MM.1S (cell line): Measurements from ENCODE around the gene TMEM132D.

Experiments
- DNase-seq: peaks from one replicate; pipeline ENCODE4 v3.0.0-alpha.2; 2015
- H2AFZ ChIP-seq: fragments of 300-600 bp; sonication (generic); 2 replicates; pipeline ENCODE4 v1.6.0; 2016; ENCODE audit warnings: antibody characterized with exemption, low read length
- H3F3A ChIP-seq: fragments of 300-600 bp; sonication (generic); 2 replicates; pipeline ENCODE4 v1.6.1; 2016; ENCODE audit warnings: mild to moderate bottlenecking, antibody characterized with exemption, low read length, moderate library complexity, mixed read lengths; ENCODE audit not compliant: insufficient read depth
- H3K27ac ChIP-seq: fragments of 300-600 bp; sonication (generic); 2 replicates; pipeline ENCODE4 v1.5.1; 2016; ENCODE audit warnings: mild to moderate bottlenecking, low read length
- H3K27me3 ChIP-seq: fragments of 300-600 bp; sonication (generic); replicated peaks from 2 replicates; pipeline ENCODE4 v1.6.0; 2016; ENCODE audit warnings: low read length; ENCODE audit not compliant: insufficient read depth
- H3K36me3 ChIP-seq: fragments of 300-600 bp; sonication (generic); replicated peaks from 2 replicates; pipeline ENCODE4 v1.6.1; 2016; ENCODE audit warnings: mild to moderate bottlenecking, low read length, mixed read lengths; ENCODE audit not compliant: insufficient read depth
- H3K4me1 ChIP-seq: fragments of 300-600 bp; sonication (generic); 2 replicates; pipeline ENCODE4 v1.6.1; 2016; ENCODE audit warnings: low read length, mixed read lengths
- H3K4me2 ChIP-seq: fragments of 300-600 bp; sonication (generic); 2 replicates; pipeline ENCODE4 v1.6.0; 2016; ENCODE audit warnings: low read depth, low read length
- H3K4me3 ChIP-seq: fragments of 300-600 bp; sonication (generic); 2 replicates; pipeline ENCODE4 v1.5.1; 2016; ENCODE audit warnings: low read length, mixed read lengths
- H3K79me2 ChIP-seq: fragments of 300-600 bp; sonication (generic); 2 replicates; pipeline ENCODE4 v1.6.1; 2016; ENCODE audit warnings: mixed run types, low read length, mixed read lengths
- H3K9ac ChIP-seq: fragments of 300-600 bp; sonication (generic); 2 replicates; pipeline ENCODE4 v1.6.1; 2016; ENCODE audit warnings: low read length, mixed read lengths
- H3K9me2 ChIP-seq: fragments of 300-600 bp; sonication (generic); replicated peaks from 2 replicates; pipeline ENCODE4 v1.6.1; 2016; ENCODE audit warnings: mild to moderate bottlenecking, low read length, mixed read lengths; ENCODE audit not compliant: insufficient read depth
- H3K9me3 ChIP-seq: fragments of 300-600 bp; sonication (generic); replicated peaks from 2 replicates; pipeline ENCODE4 v1.6.1; 2016; ENCODE audit warnings: mild to moderate bottlenecking, low read length, mixed read lengths; ENCODE audit not compliant: insufficient read depth
- H4K20me1 ChIP-seq: fragments of 300-600 bp; sonication (generic); 2 replicates; pipeline ENCODE4 v1.6.1; 2016; ENCODE audit warnings: mild to moderate bottlenecking, low read length, moderate library complexity, mixed read lengths; ENCODE audit not compliant: insufficient read depth
- CTCF ChIP-seq: fragments of 300-600 bp; sonication (generic); IDR thresholded peaks from 2 replicates; pipeline ENCODE4 v1.5.1; 2016; ENCODE audit warnings: antibody characterized with exemption, low read length, mixed read lengths
- EZH2 ChIP-seq: fragments of 300-600 bp; sonication (generic); optimal IDR thresholded peaks from 2 replicates; pipeline ENCODE3; 2017; ENCODE audit warnings: low read depth, mild to moderate bottlenecking, antibody characterized with exemption, low read length, mixed read lengths
- EZH2phosphoT487 ChIP-seq: fragments of 300-600 bp; sonication (generic); IDR thresholded peaks from 2 replicates; pipeline ENCODE4 v1.6.1; 2018; ENCODE audit warnings: antibody characterized with exemption, low read length

TMEM132D gene

GRCh38 chr12:129304529-129304928 is 599.3 kb downstream of the TMEM132D start:
- Histone ChIP-seq H3K4me1 (no peaks in the 10 kb centered on the region), H3K27me3 (no peaks in the 10 kb centered on the region), H3K27ac (no peak overlapping the region), H3K9ac (no peak overlapping the region), H4K20me1 (no peaks in the 10 kb centered on the region), H3K36me3 (no peaks in the 10 kb centered on the region), H3K9me2 (no peaks in the 10 kb centered on the region), H3K4me2 (no peak overlapping the region), H3K9me3 (no peaks in the 10 kb centered on the region), H3K4me3 (no peak overlapping the region), H2AFZ (no peak overlapping the region), H3K79me2 (no peaks in the 10 kb centered on the region), H3F3A (no peaks in the 10 kb centered on the region)
- TF ChIP-seq EZH2phosphoT487 (no peak), EZH2 (no peak), CTCF (no peak)
- DNase-seq: no peak

- H3K4me2 ChIP-seq: no peak overlapping the region
- no peaks in the 10 kb centered on the region for H3K4me1 ChIP-seq
- no peak for DNase-seq
- H3F3A ChIP-seq: no peaks in the 10 kb centered on the region
- no peak overlapping the region for H2AFZ ChIP-seq
- no peaks in the 10 kb centered on the region for H3K79me2 ChIP-seq
- H3K9ac ChIP-seq: no peak overlapping the region
- no peak overlapping the region for H3K27ac ChIP-seq
- no peaks in the 10 kb centered on the region for H3K27me3 ChIP-seq
- no peaks in the 10 kb centered on the region for H4K20me1 ChIP-seq
- no peaks in the 10 kb centered on the region for H3K9me2 ChIP-seq
- no peaks in the 10 kb centered on the region for H3K9me3 ChIP-seq
- no peak for TF ChIP-seq CTCF
- TF ChIP-seq EZH2: no peak
- TF ChIP-seq EZH2phosphoT487: no peak
- no peaks in the 10 kb centered on the region for H3K36me3 ChIP-seq
- no peak overlapping the region for H3K4me3 ChIP-seq
Observed at GRCh38 chr12:129300011-129300410, 603.8 kb downstream of the TMEM132D start.

GRCh38 chr12:129298921-129299320 is 604.9 kb downstream of the TMEM132D start:
- Histone ChIP-seq H4K20me1 (no peaks in the 10 kb centered on the region), H3K27me3 (no peaks in the 10 kb centered on the region), H3K79me2 (no peaks in the 10 kb centered on the region), H3K36me3 (no peaks in the 10 kb centered on the region), H3K4me3 (no peak overlapping the region), H3K9me2 (no peaks in the 10 kb centered on the region), H3K4me1 (no peaks in the 10 kb centered on the region), H2AFZ (no peak overlapping the region), H3K9ac (no peak overlapping the region), H3K4me2 (no peak overlapping the region), H3K27ac (no peak overlapping the region), H3F3A (no peaks in the 10 kb centered on the region), H3K9me3 (no peaks in the 10 kb centered on the region)
- no peak for DNase-seq
- TF ChIP-seq EZH2: no peak
- TF ChIP-seq EZH2phosphoT487: no peak
- no peak for TF ChIP-seq CTCF

- no peak for TF ChIP-seq EZH2
- Histone ChIP-seq H3K4me1 (no peaks in the 10 kb centered on the region), H3K27ac (no peak overlapping the region), H3K4me3 (no peak overlapping the region), H2AFZ (no peak overlapping the region), H4K20me1 (no peaks in the 10 kb centered on the region), H3K9ac (no peak overlapping the region), H3F3A (no peaks in the 10 kb centered on the region), H3K27me3 (no peaks in the 10 kb centered on the region), H3K4me2 (no peak overlapping the region), H3K9me3 (no peaks in the 10 kb centered on the region), H3K9me2 (no peaks in the 10 kb centered on the region), H3K36me3 (no peaks in the 10 kb centered on the region), H3K79me2 (no peaks in the 10 kb centered on the region)
- DNase-seq: no peak
Observed at GRCh38 chr12:129296671-129297070, 607.2 kb downstream of the TMEM132D start.
